ENCODE data around the gene SYT2.

DNA sequence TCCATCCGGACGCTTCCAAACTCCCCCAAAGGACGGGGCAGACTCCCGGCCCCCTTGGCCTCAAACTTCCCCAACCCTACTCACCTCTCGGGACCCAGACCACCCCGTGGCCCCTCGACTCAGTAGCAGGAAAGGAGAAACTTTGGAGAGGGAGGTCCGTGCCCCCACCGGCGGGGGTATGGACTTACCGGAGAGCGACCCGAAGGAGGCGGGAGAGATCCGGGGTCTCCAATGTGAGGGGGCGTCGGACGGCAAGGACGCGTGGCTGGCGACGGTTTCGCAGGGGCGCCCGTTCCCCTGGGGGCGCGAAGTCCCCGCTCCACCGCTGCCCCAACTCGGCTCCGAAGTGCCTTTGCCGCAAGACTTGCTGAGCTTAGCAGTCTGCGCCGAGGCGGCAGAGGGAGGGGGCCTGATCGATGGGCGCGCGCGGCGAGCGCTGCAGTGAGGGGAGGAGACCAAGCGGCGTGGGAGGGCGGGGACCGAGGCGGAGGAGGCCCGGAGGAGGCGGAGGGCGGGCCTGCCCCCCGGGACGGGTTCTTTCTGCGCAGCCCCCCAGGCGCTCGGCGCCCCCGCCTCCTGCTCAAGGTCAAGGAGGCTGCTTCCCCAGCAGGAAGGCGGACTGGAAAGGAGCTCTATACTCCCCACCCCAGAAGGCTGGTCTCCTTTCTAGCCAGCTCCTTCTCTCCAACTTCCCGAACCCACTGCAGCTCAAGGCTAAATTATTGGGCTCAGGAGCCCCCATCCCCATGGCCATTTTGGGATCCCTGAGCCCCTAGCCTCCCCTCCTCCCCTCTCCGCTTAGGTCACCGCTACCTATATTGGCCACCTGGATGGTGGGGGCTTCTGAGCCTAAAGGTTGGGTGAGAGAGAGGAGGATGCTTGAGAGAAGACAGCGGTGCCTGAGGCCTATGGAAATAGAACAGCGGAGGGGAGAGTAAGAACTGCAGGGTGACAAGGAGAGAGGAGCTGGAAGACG is at the start of gene SYT2:
- TF ChIP-seq POLR2AphosphoS5 (IDR thresholded peaks at IDR 0.05; ENCODE audit: low read depth, low read length) (no peak), TAF1 (IDR thresholded peaks at IDR 0.05; ENCODE audit: borderline replicate concordance, insufficient read depth, low read length) (no peak), SIN3A (IDR thresholded peaks at IDR 0.05; ENCODE audit: borderline replicate concordance, insufficient read depth, low read length) (no peak)
- TF ChIP-seq, protein P1, sequence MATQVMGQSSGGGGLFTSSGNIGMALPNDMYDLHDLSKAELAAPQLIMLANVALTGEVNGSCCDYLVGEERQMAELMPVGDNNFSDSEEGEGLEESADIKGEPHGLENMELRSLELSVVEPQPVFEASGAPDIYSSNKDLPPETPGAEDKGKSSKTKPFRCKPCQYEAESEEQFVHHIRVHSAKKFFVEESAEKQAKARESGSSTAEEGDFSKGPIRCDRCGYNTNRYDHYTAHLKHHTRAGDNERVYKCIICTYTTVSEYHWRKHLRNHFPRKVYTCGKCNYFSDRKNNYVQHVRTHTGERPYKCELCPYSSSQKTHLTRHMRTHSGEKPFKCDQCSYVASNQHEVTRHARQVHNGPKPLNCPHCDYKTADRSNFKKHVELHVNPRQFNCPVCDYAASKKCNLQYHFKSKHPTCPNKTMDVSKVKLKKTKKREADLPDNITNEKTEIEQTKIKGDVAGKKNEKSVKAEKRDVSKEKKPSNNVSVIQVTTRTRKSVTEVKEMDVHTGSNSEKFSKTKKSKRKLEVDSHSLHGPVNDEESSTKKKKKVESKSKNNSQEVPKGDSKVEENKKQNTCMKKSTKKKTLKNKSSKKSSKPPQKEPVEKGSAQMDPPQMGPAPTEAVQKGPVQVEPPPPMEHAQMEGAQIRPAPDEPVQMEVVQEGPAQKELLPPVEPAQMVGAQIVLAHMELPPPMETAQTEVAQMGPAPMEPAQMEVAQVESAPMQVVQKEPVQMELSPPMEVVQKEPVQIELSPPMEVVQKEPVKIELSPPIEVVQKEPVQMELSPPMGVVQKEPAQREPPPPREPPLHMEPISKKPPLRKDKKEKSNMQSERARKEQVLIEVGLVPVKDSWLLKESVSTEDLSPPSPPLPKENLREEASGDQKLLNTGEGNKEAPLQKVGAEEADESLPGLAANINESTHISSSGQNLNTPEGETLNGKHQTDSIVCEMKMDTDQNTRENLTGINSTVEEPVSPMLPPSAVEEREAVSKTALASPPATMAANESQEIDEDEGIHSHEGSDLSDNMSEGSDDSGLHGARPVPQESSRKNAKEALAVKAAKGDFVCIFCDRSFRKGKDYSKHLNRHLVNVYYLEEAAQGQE (IDR thresholded peaks at IDR 0.05; ENCODE audit: insufficient read depth in 1 of 2, low read depth in 2 of 2, low read length in 2 of 2) = no peak

Data from PFSK-1 (cell line).